ENCODE results near the gene FOXA2. TPM values are rescaled to one million over a fixed set of nuclear protein-coding genes. Genes with fewer than 3 reads are reported as not detected.

Gene FOXA2
- total and polyA plus RNA-seq, 7 donors: 5.8 to 12.7 (median 9.6) TPM; not detected in 4

DNA sequence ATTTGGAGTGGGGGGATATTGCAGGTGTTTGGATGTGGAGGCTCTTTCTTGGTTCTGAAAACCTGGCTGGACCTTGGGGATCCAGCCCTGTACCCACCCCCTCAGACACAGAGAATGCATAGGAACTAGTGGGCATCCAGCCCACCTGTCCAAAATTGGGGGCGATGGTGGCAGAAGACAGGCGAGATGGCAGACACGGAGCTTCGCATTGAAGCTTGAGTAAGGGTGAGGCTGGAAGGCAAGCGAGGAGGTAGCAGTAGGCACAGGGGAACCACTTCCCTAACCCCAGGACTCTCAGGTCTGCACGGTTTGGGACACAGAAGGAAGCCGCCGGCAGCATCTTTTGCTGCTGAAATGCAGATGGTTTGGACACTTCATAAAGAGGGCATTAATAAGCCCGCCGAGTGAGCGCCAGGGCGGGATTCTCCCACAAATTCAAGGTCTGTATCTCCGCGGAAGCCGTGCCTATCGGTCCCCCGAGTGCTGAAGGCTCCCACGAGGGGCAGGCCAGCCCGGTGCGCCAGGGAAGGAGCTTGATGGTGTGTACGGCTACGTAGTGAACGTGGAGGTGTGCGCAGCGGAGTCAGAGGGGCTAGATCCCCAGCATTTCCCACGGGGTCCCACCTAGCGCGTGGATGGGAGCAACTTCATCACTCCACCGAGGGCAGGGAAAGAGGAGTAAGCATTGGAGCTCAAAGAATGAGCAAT, 1.6 kb upstream of the FOXA2 start:
- H3K4me3 ChIP-seq: no peak overlapping the region
- TF ChIP-seq, protein P1, sequence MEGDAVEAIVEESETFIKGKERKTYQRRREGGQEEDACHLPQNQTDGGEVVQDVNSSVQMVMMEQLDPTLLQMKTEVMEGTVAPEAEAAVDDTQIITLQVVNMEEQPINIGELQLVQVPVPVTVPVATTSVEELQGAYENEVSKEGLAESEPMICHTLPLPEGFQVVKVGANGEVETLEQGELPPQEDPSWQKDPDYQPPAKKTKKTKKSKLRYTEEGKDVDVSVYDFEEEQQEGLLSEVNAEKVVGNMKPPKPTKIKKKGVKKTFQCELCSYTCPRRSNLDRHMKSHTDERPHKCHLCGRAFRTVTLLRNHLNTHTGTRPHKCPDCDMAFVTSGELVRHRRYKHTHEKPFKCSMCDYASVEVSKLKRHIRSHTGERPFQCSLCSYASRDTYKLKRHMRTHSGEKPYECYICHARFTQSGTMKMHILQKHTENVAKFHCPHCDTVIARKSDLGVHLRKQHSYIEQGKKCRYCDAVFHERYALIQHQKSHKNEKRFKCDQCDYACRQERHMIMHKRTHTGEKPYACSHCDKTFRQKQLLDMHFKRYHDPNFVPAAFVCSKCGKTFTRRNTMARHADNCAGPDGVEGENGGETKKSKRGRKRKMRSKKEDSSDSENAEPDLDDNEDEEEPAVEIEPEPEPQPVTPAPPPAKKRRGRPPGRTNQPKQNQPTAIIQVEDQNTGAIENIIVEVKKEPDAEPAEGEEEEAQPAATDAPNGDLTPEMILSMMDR (IDR thresholded peaks at IDR 0.05): no peak
- H3K9me3 ChIP-seq: no peaks in the 10 kb centered on the region
- peaks cover 35 to 100% (median 86%) of the 10 kb centered on the region in 3 donors for H3K27me3 ChIP-seq
- H3K36me3 ChIP-seq: no peaks in the 10 kb centered on the region
- 39 to 76% methylated on average over 29 of the region's 29 CpGs for WGBS, 2 donors
- H3K27ac ChIP-seq: no peak overlapping the region
- DNase-seq: no peak
- peaks cover 0 to 42% (median 27%) of the 10 kb centered on the region in 4 donors for H3K4me1 ChIP-seq
- intact Hi-C loops (cut with DNase I): no loop called here

GRCh38 chr20:22584922-22585785, 782 bp upstream of the FOXA2 start:
- TF ChIP-seq POLR2AphosphoS5 (IDR thresholded peaks at IDR 0.05) (no peak), EP300 (IDR thresholded peaks at IDR 0.05) (no peak), POLR2A (IDR thresholded peaks at IDR 0.05) (no peak)
- TF ChIP-seq, protein P1 (IDR thresholded peaks at IDR 0.05): no peak
- intact Hi-C loops (cut with DNase I): no loop called here
- 2 to 5% methylated on average over 58 of the region's 58 CpGs for WGBS, 2 donors
- H3K27ac ChIP-seq: peak overlapping the region in 1 of 4 donors; percentile 26
- no peak for DNase-seq
- H3K27me3 ChIP-seq: peaks cover 35 to 100% (median 87%) of the 10 kb centered on the region in 3 donors
- H3K4me1 ChIP-seq: peaks cover 0 to 42% (median 27%) of the 10 kb centered on the region in 4 donors
- peak overlapping the region in 1 of 4 donors; percentile 9 for H3K4me3 ChIP-seq
- H3K36me3 ChIP-seq: no peaks in the 10 kb centered on the region
- no peaks in the 10 kb centered on the region for H3K9me3 ChIP-seq

- TF ChIP-seq, protein P1 (IDR thresholded peaks at IDR 0.05): no peak
- TF ChIP-seq POLR2AphosphoS5 (IDR thresholded peaks at IDR 0.05) (peak in 1 of 4 donors; percentile 10), POLR2A (IDR thresholded peaks at IDR 0.05) (peak in 1 of 2 donors; percentile 21), EP300 (IDR thresholded peaks at IDR 0.05) (no peak)
- H3K4me3 ChIP-seq: peak overlapping the region in 2 of 4 donors; percentile 8 to 24
- 1 to 3% methylated on average over 41 of the region's 41 CpGs for WGBS, 2 donors
- H3K9me3 ChIP-seq: no peaks in the 10 kb centered on the region
- H3K27ac ChIP-seq: peak overlapping the region in 1 of 4 donors; percentile 33
- DNase-seq: no peak
- intact Hi-C loops (cut with DNase I): no loop called here
- peaks cover 0 to 47% (median 32%) of the 10 kb centered on the region in 4 donors for H3K4me1 ChIP-seq
- no peaks in the 10 kb centered on the region for H3K36me3 ChIP-seq
- H3K27me3 ChIP-seq: peaks cover 41 to 100% (median 95%) of the 10 kb centered on the region in 3 donors
These were observed 425 bp downstream of the FOXA2 start for GRCh38 chr20:22583773-22584521.

DNA sequence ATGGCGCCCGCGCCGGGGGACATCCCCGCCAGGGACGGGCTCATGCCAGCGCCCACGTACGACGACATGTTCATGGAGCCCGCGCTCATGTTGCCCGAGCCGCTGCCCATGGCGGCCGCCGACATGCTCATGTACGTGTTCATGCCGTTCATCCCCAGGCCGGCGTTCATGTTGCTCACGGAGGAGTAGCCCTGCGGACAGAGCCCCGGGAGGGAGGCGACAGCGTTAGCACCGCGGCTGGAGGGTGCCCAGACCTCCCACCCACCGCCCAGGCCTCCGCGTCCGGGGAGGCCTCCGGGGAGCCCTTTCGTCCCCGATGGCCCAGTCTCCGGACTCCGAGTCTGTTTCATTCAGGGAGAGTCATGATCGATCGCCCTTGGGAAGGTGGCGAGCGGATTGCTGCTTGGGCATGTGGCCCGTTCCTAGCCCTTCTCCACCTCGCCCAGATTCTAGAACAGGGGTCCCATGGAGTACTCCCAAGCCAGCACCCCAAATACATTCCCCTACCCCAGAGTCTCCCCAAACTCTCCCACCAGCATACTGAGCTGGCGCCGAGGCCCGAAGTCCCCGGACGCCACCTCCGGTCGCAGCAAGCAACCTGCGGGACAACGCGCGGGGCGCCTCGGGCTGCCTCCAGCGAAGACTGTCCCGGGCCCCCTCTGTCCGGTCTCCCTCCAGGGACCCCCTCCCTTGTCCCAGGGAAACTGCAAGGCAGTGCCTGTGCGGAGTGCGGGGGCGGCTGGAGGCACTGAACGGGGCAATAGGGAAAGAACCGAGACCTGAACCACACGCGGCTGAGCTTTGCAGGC, 1.2 kb downstream of the FOXA2 start:
- Histone ChIP-seq H3K36me3 (no peaks in the 10 kb centered on the region), H3K4me3 (peak overlapping the region in 2 of 4 donors; percentile 14 to 24), H3K27me3 (peaks cover 46 to 100% (median 95%) of the 10 kb centered on the region in 3 donors), H3K4me1 (peaks cover 0 to 55% (median 40%) of the 10 kb centered on the region in 4 donors), H3K27ac (peak overlapping the region in 1 of 4 donors; percentile 33), H3K9me3 (no peaks in the 10 kb centered on the region)
- intact Hi-C loops (cut with DNase I): no loop called here
- 2 to 3% methylated on average over 66 of the region's 66 CpGs for whole genome bisulfite sequencing, 2 donors
- DNase-seq: no peak
- TF ChIP-seq, protein P1 (IDR thresholded peaks at IDR 0.05): no peak
- TF ChIP-seq POLR2A (IDR thresholded peaks at IDR 0.05) (no peak), POLR2AphosphoS5 (IDR thresholded peaks at IDR 0.05) (no peak), EP300 (IDR thresholded peaks at IDR 0.05) (no peak)

Measured in sigmoid colon (tissue), 7 donors.